ENCODE results near the gene OPN3.

The OPN3 gene

GRCh38 chr1:241603731-241604245, 36.4 kb downstream of the OPN3 start:
- DNase-seq, result no peak
- Mint-ChIP-seq H3K27me3 (no peaks in the 10 kb centered on the region), H3K27ac (peak overlapping the region; percentile 53), H3K4me3 (peak overlapping the region in 1 of 2 donors; percentile 24), H3K36me3 (peaks cover 47 to 59% of the 10 kb centered on the region in 2 donors), H3K4me1 (peaks cover 52 to 74% of the 10 kb centered on the region in 2 donors), H3K9me3 (peaks cover 3 to 11% of the 10 kb centered on the region in 2 donors)
- peak; percentile 69 to 70 for ATAC-seq (replicated peaks)

GRCh38 chr1:241600496-241600901, 39.7 kb downstream of the OPN3 start:
- ATAC-seq (replicated peaks) (peak; percentile 60 to 62), DNase-seq (no peak)
- Mint-ChIP-seq H3K4me1 (peaks cover 51 to 71% of the 10 kb centered on the region in 2 donors), H3K36me3 (peaks cover 49 to 62% of the 10 kb centered on the region in 2 donors), H3K4me3 (peak overlapping the region; percentile 26 to 28), H3K27ac (peak overlapping the region; percentile 80), H3K27me3 (no peaks in the 10 kb centered on the region), H3K9me3 (peaks cover 3 to 11% of the 10 kb centered on the region in 2 donors)

GRCh38 chr1:241598249-241598648, 41.9 kb downstream of the OPN3 start:
- Mint-ChIP-seq H3K27me3 (no peaks in the 10 kb centered on the region), H3K27ac (peak overlapping the region; percentile 82), H3K4me3 (peak overlapping the region; percentile 8 to 26), H3K4me1 (peaks cover 44 to 70% of the 10 kb centered on the region in 2 donors), H3K9me3 (peaks cover 3 to 11% of the 10 kb centered on the region in 2 donors), H3K36me3 (peaks cover 52 to 67% of the 10 kb centered on the region in 2 donors)
- peak; percentile 71 to 75 for ATAC-seq (replicated peaks)
- DNase-seq, result peak; percentile 27

GRCh38 chr1:241596633-241597032, 43.5 kb downstream of the OPN3 start:
- Mint-ChIP-seq H3K4me1 (peaks cover 38 to 70% of the 10 kb centered on the region in 2 donors), H3K27ac (peak overlapping the region; percentile 82), H3K27me3 (no peaks in the 10 kb centered on the region), H3K4me3 (peak overlapping the region; percentile 13 to 39), H3K9me3 (peaks cover 0 to 5% of the 10 kb centered on the region in 2 donors), H3K36me3 (peaks cover 52 to 67% of the 10 kb centered on the region in 2 donors)
- peak; percentile 60 to 76 for ATAC-seq (replicated peaks)
- peak; percentile 27 for DNase-seq

GRCh38 chr1:241593186-241593585, 47.0 kb downstream of the OPN3 start:
- H3K4me3 Mint-ChIP-seq, result no peak overlapping the region

GRCh38 chr1:241592273-241592958, 47.8 kb downstream of the OPN3 start:
- peaks cover 35 to 56% of the 10 kb centered on the region in 2 donors for H3K4me1 Mint-ChIP-seq
- DNase-seq (no peak), ATAC-seq (replicated peaks) (peak; percentile 84 to 87)
- peak overlapping the region; percentile 95 for H3K27ac Mint-ChIP-seq
- no peaks in the 10 kb centered on the region for H3K27me3 Mint-ChIP-seq
- peaks cover 53 to 80% of the 10 kb centered on the region in 2 donors for H3K36me3 Mint-ChIP-seq
- H3K4me3 Mint-ChIP-seq, result peak overlapping the region in 1 of 2 donors; percentile 46
- no peaks in the 10 kb centered on the region for H3K9me3 Mint-ChIP-seq

More at GRCh38 chr1:241593186-241593585, 47.0 kb downstream of the OPN3 start:
- ATAC-seq (replicated peaks) (no peak), DNase-seq (no peak)
- Mint-ChIP-seq H3K4me1 (peaks cover 38 to 64% of the 10 kb centered on the region in 2 donors), H3K27me3 (no peaks in the 10 kb centered on the region), H3K27ac (peak overlapping the region; percentile 95), H3K36me3 (peaks cover 52 to 83% of the 10 kb centered on the region in 2 donors), H3K9me3 (no peaks in the 10 kb centered on the region)

- Mint-ChIP-seq H3K4me1 (peaks cover 32 to 53% of the 10 kb centered on the region in 2 donors), H3K27ac (peak overlapping the region; percentile 95), H3K27me3 (no peaks in the 10 kb centered on the region), H3K4me3 (peak overlapping the region in 1 of 2 donors; percentile 46), H3K9me3 (no peaks in the 10 kb centered on the region), H3K36me3 (peaks cover 57 to 83% of the 10 kb centered on the region in 2 donors)
- no peak for DNase-seq
- ATAC-seq (replicated peaks), result no peak
Measured at GRCh38 chr1:241591736-241592135, 48.4 kb downstream of the OPN3 start.

GRCh38 chr1:241591317-241591716, 48.9 kb downstream of the OPN3 start:
- peak in 1 of 2 donors; percentile 17 for ATAC-seq (replicated peaks)
- H3K4me1 Mint-ChIP-seq, result peaks cover 31 to 49% of the 10 kb centered on the region in 2 donors
- H3K4me3 Mint-ChIP-seq, result no peak overlapping the region
- no peaks in the 10 kb centered on the region for H3K27me3 Mint-ChIP-seq
- no peaks in the 10 kb centered on the region for H3K9me3 Mint-ChIP-seq
- peaks cover 59 to 83% of the 10 kb centered on the region in 2 donors for H3K36me3 Mint-ChIP-seq
- H3K27ac Mint-ChIP-seq, result peak overlapping the region; percentile 95
- DNase-seq, result no peak

GRCh38 chr1:241590719-241591118, 49.5 kb downstream of the OPN3 start:
- Mint-ChIP-seq H3K4me3 (peak overlapping the region in 1 of 2 donors; percentile 27), H3K36me3 (peaks cover 57 to 79% of the 10 kb centered on the region in 2 donors), H3K27ac (peak overlapping the region; percentile 92)

GRCh38 chr1:241589521-241589920, 50.6 kb downstream of the OPN3 start:
- no peak for DNase-seq
- no peaks in the 10 kb centered on the region for H3K27me3 Mint-ChIP-seq
- H3K9me3 Mint-ChIP-seq, result no peaks in the 10 kb centered on the region
- peaks cover 47 to 70% of the 10 kb centered on the region in 2 donors for H3K36me3 Mint-ChIP-seq
- no peak for ATAC-seq (replicated peaks)
- peaks cover 25 to 35% of the 10 kb centered on the region in 2 donors for H3K4me1 Mint-ChIP-seq
- no peak overlapping the region for H3K27ac Mint-ChIP-seq
- H3K4me3 Mint-ChIP-seq, result no peak overlapping the region

More at GRCh38 chr1:241590719-241591118, 49.5 kb downstream of the OPN3 start:
- ATAC-seq (replicated peaks) (no peak), DNase-seq (no peak)
- no peaks in the 10 kb centered on the region for H3K9me3 Mint-ChIP-seq
- H3K4me1 Mint-ChIP-seq, result peaks cover 29 to 45% of the 10 kb centered on the region in 2 donors
- H3K27me3 Mint-ChIP-seq, result no peaks in the 10 kb centered on the region

GRCh38 chr1:241586905-241587512, 53.2 kb downstream of the OPN3 start:
- H3K27me3 Mint-ChIP-seq, result no peaks in the 10 kb centered on the region
- H3K4me3 Mint-ChIP-seq, result no peak overlapping the region
- H3K9me3 Mint-ChIP-seq, result no peaks in the 10 kb centered on the region
- no peak for ATAC-seq (replicated peaks)
- H3K36me3 Mint-ChIP-seq, result peaks cover 40 to 62% of the 10 kb centered on the region in 2 donors
- peaks cover 23 to 27% of the 10 kb centered on the region in 2 donors for H3K4me1 Mint-ChIP-seq
- no peak for DNase-seq
- H3K27ac Mint-ChIP-seq, result no peak overlapping the region

- peak overlapping the region; percentile 80 for H3K27ac Mint-ChIP-seq
- peaks cover 62 to 65% of the 10 kb centered on the region in 2 donors for H3K36me3 Mint-ChIP-seq
- no peaks in the 10 kb centered on the region for H3K27me3 Mint-ChIP-seq
- H3K9me3 Mint-ChIP-seq, result peaks cover 6 to 11% of the 10 kb centered on the region in 2 donors
- DNase-seq (no peak), ATAC-seq (replicated peaks) (no peak)
- H3K4me1 Mint-ChIP-seq, result peaks cover 24 to 39% of the 10 kb centered on the region in 2 donors
- H3K4me3 Mint-ChIP-seq, result no peak overlapping the region
Measured at GRCh38 chr1:241582921-241583321, 57.2 kb downstream of the OPN3 start.

- peaks cover 28 to 49% of the 10 kb centered on the region in 2 donors for H3K4me1 Mint-ChIP-seq
- DNase-seq, result no peak
- peaks cover 12 to 18% of the 10 kb centered on the region in 2 donors for H3K9me3 Mint-ChIP-seq
- H3K27ac Mint-ChIP-seq, result peak overlapping the region; percentile 37
- H3K36me3 Mint-ChIP-seq, result peaks cover 82 to 87% of the 10 kb centered on the region in 2 donors
- H3K4me3 Mint-ChIP-seq, result no peak overlapping the region
- peak; percentile 31 to 62 for ATAC-seq (replicated peaks)
- no peaks in the 10 kb centered on the region for H3K27me3 Mint-ChIP-seq
Measured at GRCh38 chr1:241579434-241579833, 60.7 kb downstream of the OPN3 start.

GRCh38 chr1:241574154-241574553, 66.0 kb downstream of the OPN3 start:
- Mint-ChIP-seq H3K27ac (peak overlapping the region; percentile 56), H3K4me3 (no peak overlapping the region), H3K27me3 (no peaks in the 10 kb centered on the region), H3K9me3 (peaks cover 16 to 34% of the 10 kb centered on the region in 2 donors), H3K4me1 (peaks cover 26 to 50% of the 10 kb centered on the region in 2 donors), H3K36me3 (peaks cover 85 to 92% of the 10 kb centered on the region in 2 donors)
- DNase-seq, result no peak
- no peak for ATAC-seq (replicated peaks)

Measured in stimulated activated naive B cell treated with anti-CD40 and anti-IgM and Interleukin-4, amounts not matched to agents 10 μg/mL and 1 μg/mL and 100 μg/mL, for 72 hours (primary cell).